WTC11 (cell line): Measurements from ENCODE around the gene NTF3.

Experiments
- ATF3 ChIP-seq: sonication (generic); formaldehyde crosslinking; conservative IDR thresholded peaks from 2 replicates; pipeline ENCODE4 v1.8.1; 2022; ENCODE audit warnings: mild to moderate bottlenecking, missing genetic modification reagents
- CREM ChIP-seq: sonication (generic); formaldehyde crosslinking; IDR thresholded peaks from 2 replicates; pipeline ENCODE4 v1.8.1; 2022; ENCODE audit warnings: mild to moderate bottlenecking, missing genetic modification reagents, moderate library complexity
- GRHL2 ChIP-seq: fragments of 250-450 bp; sonication (Bioruptor Pico); IDR thresholded peaks from 2 replicates; pipeline ENCODE4 v1.8.0; 2022; ENCODE audit warnings: mild to moderate bottlenecking, moderate library complexity; ENCODE audit not compliant: insufficient replicate concordance, severe bottlenecking
- NR2C2 ChIP-seq: sonication (generic); formaldehyde crosslinking; IDR thresholded peaks from 2 replicates; pipeline ENCODE4 v1.8.0; 2022; ENCODE audit warnings: mild to moderate bottlenecking, missing genetic modification reagents
- NR3C1 ChIP-seq: sonication (generic); formaldehyde crosslinking; conservative IDR thresholded peaks from 2 replicates; pipeline ENCODE4 v1.8.1; 2023; ENCODE audit warnings: low read depth, mild to moderate bottlenecking, missing genetic modification reagents
- OVOL2 ChIP-seq: fragments of 250-450 bp; sonication (Bioruptor Pico); IDR thresholded peaks from 2 replicates; pipeline ENCODE4 v1.9.0; 2021; ENCODE audit warnings: mild to moderate bottlenecking, borderline replicate concordance
- PRDM15 ChIP-seq: sonication (generic); formaldehyde crosslinking; IDR thresholded peaks from 2 replicates; pipeline ENCODE4 v1.8.0; 2022; ENCODE audit warnings: missing genetic modification reagents
- TEAD4 ChIP-seq: sonication (generic); formaldehyde crosslinking; IDR thresholded peaks from 2 replicates; pipeline ENCODE4 v1.8.0; 2022; ENCODE audit warnings: mild to moderate bottlenecking, missing genetic modification reagents
- TP53 ChIP-seq: sonication (generic); formaldehyde crosslinking; IDR thresholded peaks from 2 replicates; pipeline ENCODE4 v1.8.1; 2023; ENCODE audit warnings: mild to moderate bottlenecking, missing genetic modification reagents
- USF2 ChIP-seq: sonication (generic); formaldehyde crosslinking; IDR thresholded peaks from 2 replicates; pipeline ENCODE4 v1.8.1; 2023; ENCODE audit warnings: mild to moderate bottlenecking, missing genetic modification reagents, moderate library complexity
- ZNF121 ChIP-seq: sonication (generic); formaldehyde crosslinking; IDR thresholded peaks from 2 replicates; pipeline ENCODE4 v1.8.0; 2023; ENCODE audit warnings: missing genetic modification reagents
- ZNF138 ChIP-seq: sonication (generic); formaldehyde crosslinking; conservative IDR thresholded peaks from 2 replicates; pipeline ENCODE4 v1.8.1; 2022; ENCODE audit warnings: mild to moderate bottlenecking, moderate library complexity, missing genetic modification reagents
- ZNF396 ChIP-seq: fragments of 250-450 bp; sonication (Bioruptor Pico); IDR thresholded peaks from 2 replicates; pipeline ENCODE4 v1.8.0; 2021; ENCODE audit warnings: mild to moderate bottlenecking, moderate library complexity, borderline replicate concordance
- TF ChIP-seq, protein P1 (sequence below): fragments of 200-600 bp; IDR thresholded peaks from 2 replicates; pipeline ENCODE4 v1.8.0; 2022; ENCODE audit warnings: antibody characterized with exemption

GRCh38 chr12:5500331-5500659 lies 68.4 kb downstream of the NTF3 start:
- TF ChIP-seq, protein P1, sequence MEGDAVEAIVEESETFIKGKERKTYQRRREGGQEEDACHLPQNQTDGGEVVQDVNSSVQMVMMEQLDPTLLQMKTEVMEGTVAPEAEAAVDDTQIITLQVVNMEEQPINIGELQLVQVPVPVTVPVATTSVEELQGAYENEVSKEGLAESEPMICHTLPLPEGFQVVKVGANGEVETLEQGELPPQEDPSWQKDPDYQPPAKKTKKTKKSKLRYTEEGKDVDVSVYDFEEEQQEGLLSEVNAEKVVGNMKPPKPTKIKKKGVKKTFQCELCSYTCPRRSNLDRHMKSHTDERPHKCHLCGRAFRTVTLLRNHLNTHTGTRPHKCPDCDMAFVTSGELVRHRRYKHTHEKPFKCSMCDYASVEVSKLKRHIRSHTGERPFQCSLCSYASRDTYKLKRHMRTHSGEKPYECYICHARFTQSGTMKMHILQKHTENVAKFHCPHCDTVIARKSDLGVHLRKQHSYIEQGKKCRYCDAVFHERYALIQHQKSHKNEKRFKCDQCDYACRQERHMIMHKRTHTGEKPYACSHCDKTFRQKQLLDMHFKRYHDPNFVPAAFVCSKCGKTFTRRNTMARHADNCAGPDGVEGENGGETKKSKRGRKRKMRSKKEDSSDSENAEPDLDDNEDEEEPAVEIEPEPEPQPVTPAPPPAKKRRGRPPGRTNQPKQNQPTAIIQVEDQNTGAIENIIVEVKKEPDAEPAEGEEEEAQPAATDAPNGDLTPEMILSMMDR = no peak
- no peak for TF ChIP-seq PRDM15
- no peak for TF ChIP-seq USF2 (CRISPR knock-in tag)
- TF ChIP-seq OVOL2 (CRISPR knock-in tag) = no peak
- no peak for TF ChIP-seq GRHL2 (CRISPR knock-in tag)
- TF ChIP-seq TEAD4 (CRISPR knock-in tag) = no peak
- TF ChIP-seq NR3C1 (CRISPR knock-in tag) = no peak
- TF ChIP-seq ZNF396 (CRISPR knock-in tag) = no peak
- TF ChIP-seq ZNF121 = no peak
- no peak for TF ChIP-seq NR2C2
- no peak for TF ChIP-seq ATF3 (CRISPR knock-in tag)
- TF ChIP-seq ZNF138 (CRISPR knock-in tag) = no peak
- TF ChIP-seq TP53 (CRISPR knock-in tag) = no peak
- no peak for TF ChIP-seq CREM (CRISPR knock-in tag)
